Measurements from ENCODE around the gene CFAP74. TPM values are rescaled to one million over a fixed set of nuclear protein-coding genes. Genes with fewer than 3 reads are reported as not detected.

Gene CFAP74
- total RNA-seq, 1 experiment from 2014 or later: 0.28 TPM

DNA sequence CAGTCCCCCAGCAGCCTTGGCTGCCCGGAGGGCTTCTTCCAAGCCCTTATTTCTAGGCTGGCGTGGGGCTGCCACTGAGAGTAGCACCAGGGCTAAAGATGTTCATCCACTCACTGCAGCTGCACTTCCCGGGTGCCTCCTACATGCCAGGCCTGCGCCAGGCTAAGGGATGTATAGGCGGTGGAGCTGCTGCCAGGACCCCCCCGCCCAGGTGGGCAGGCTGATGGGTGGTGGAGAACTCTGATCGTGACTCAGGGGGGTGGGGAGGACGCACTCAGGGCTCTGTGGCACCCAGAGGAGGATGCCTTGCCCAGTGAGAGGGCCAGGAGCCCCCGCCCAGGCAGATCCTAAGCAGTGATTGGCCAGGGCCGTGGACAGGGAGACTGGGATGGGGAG is 34.1 kb downstream of the CFAP74 start:
- H3K27ac Mint-ChIP-seq: no peak overlapping the region
- H2BK120ac ChIP-seq (ENCODE audit: low read depth, low read length, poor library complexity, severe bottlenecking): no peak overlapping the region
- no peak overlapping the region for H2BK15ac ChIP-seq (ENCODE audit: low read depth, low read length)
- H4K20me1 ChIP-seq (ENCODE audit: control insufficient read depth, insufficient read depth, insufficient read length): no peaks in the 10 kb centered on the region
- no peaks in the 10 kb centered on the region for H3K23me2 ChIP-seq (ENCODE audit: insufficient read length, low read depth, low read length, poor library complexity, severe bottlenecking)
- no peak overlapping the region for H2BK5ac ChIP-seq (ENCODE audit: insufficient read length, low read length)
- no peak overlapping the region for H3K9ac ChIP-seq (ENCODE audit: extremely low read depth, insufficient read length, low read length)
- H3K36me3 Mint-ChIP-seq (ENCODE audit: insufficient read depth in 1 of 3, low read depth in 3 of 3): no peaks in the 10 kb centered on the region; a peak in 2 of 7 replicates
- H3T11ph ChIP-seq (ENCODE audit: low read length): no peak overlapping the region
- H3K27ac ChIP-seq (ENCODE audit: insufficient read length, low read depth, low read length): no peak overlapping the region
- TF ChIP-seq, protein P1, sequence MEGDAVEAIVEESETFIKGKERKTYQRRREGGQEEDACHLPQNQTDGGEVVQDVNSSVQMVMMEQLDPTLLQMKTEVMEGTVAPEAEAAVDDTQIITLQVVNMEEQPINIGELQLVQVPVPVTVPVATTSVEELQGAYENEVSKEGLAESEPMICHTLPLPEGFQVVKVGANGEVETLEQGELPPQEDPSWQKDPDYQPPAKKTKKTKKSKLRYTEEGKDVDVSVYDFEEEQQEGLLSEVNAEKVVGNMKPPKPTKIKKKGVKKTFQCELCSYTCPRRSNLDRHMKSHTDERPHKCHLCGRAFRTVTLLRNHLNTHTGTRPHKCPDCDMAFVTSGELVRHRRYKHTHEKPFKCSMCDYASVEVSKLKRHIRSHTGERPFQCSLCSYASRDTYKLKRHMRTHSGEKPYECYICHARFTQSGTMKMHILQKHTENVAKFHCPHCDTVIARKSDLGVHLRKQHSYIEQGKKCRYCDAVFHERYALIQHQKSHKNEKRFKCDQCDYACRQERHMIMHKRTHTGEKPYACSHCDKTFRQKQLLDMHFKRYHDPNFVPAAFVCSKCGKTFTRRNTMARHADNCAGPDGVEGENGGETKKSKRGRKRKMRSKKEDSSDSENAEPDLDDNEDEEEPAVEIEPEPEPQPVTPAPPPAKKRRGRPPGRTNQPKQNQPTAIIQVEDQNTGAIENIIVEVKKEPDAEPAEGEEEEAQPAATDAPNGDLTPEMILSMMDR (conservative IDR thresholded peaks at IDR 0.05): no peak
- no peak overlapping the region for H3K56ac ChIP-seq (ENCODE audit: insufficient read length, low read depth, low read length)
- peaks cover 1% of the 10 kb centered on the region; the same call in 1 of the 2 replicates for H3K27me3 Mint-ChIP-seq (ENCODE audit: low read depth)
- no peak overlapping the region for H2BK20ac ChIP-seq (ENCODE audit: low read depth, low read length, poor library complexity, severe bottlenecking)
- H3K9me3 Mint-ChIP-seq: peaks cover 8 to 10% of the 10 kb centered on the region in 2 experiments; a peak in 3 of 5 replicates
- H3K4me3 Mint-ChIP-seq: no peak overlapping the region
- H4K5ac ChIP-seq (ENCODE audit: insufficient read length, low read depth, low read length): no peak overlapping the region
- no peaks in the 10 kb centered on the region for H3K4me1 ChIP-seq (ENCODE audit: insufficient read depth, low read length)
- no peak overlapping the region for H4K91ac ChIP-seq (ENCODE audit: insufficient read length, low read depth, low read length)
- no peaks in the 10 kb centered on the region for H3K79me2 ChIP-seq (ENCODE audit: insufficient read depth, low read length)
- no peak overlapping the region for H2AFZ ChIP-seq (ENCODE audit: low read length)
- no peak overlapping the region for H3K23ac ChIP-seq (ENCODE audit: insufficient read length, low read depth, low read length)
- H4K8ac ChIP-seq (replicated peaks; ENCODE audit: insufficient read length, low read depth, low read length): no peak overlapping the region
- H2AK5ac ChIP-seq (ENCODE audit: insufficient read length, low read length): no peak overlapping the region
- no peaks in the 10 kb centered on the region for H3K79me1 ChIP-seq (ENCODE audit: insufficient read depth, low read depth, low read length, poor library complexity, severe bottlenecking)
- peaks cover 0 to 9% of the 10 kb centered on the region in 2 experiments; a peak in 2 of 4 replicates for H3K4me1 Mint-ChIP-seq
- no peak overlapping the region for H3K14ac ChIP-seq (ENCODE audit: insufficient read depth, low read length)
- H3K4me2 ChIP-seq (ENCODE audit: insufficient read depth, insufficient read length, low read length): no peak overlapping the region
- no peak overlapping the region for H2BK12ac ChIP-seq (ENCODE audit: insufficient read length, low read depth, low read length)
- DNase-seq: no peak
- H3K9me3 ChIP-seq (ENCODE audit: control insufficient read depth, low read depth, low read length): no peaks in the 10 kb centered on the region
- H3K4ac ChIP-seq (ENCODE audit: low read depth, low read length): no peak overlapping the region
- H3K18ac ChIP-seq (ENCODE audit: insufficient read length, low read depth, low read length): no peak overlapping the region
- no CpG with 5 or more reads among the region's 10 CpGs for WGBS (ENCODE audit: extremely low coverage, insufficient read length, low lambda C conversion rate)
- H3K27me3 ChIP-seq (ENCODE audit: insufficient read depth, low read length): no peaks in the 10 kb centered on the region
